Tibial artery (tissue), 4 donors: Measurements from ENCODE around the gene ACTRT2.

Experiments used
- DNase-seq, 2 donors: peaks; one replicate each; pipeline ENCODE4 v3.0.0-alpha.2; 2019
- H3K27ac ChIP-seq, 2 donors: fragments of 200-600 bp; sonication (generic) in 1 of 2; 1 replicate in 1 of 2; 2 replicates in 1 of 2; pipeline ENCODE4 v1.5.1; 2018 to 2019; ENCODE audit warnings: mild to moderate bottlenecking in 1 of 2
- H3K27me3 ChIP-seq, 2 donors: fragments of 200-600 bp; sonication (generic) in 1 of 2; one replicate each; pipeline versions ENCODE4 v1.5.1 to v1.6.0; 2016 to 2019
- H3K36me3 ChIP-seq, 3 donors: fragments of 200-600 bp; sonication (generic) in 2 of 3; one replicate each; pipeline ENCODE4 v1.5.1; 2016 to 2019; ENCODE audit warnings: mild to moderate bottlenecking in 2 of 3
- H3K4me1 ChIP-seq, 4 donors: fragments of 200-600 bp; sonication (generic) in 2 of 4; 1 replicate in 3 of 4; 2 replicates in 1 of 4; pipeline ENCODE4 v1.5.1; 2016 to 2019
- H3K4me3 ChIP-seq, 2 donors: fragments of 200-600 bp; sonication (generic) in 1 of 2; 1 replicate in 1 of 2; 2 replicates in 1 of 2; pipeline ENCODE4 v1.5.1; 2018 to 2019; ENCODE audit warnings: mild to moderate bottlenecking in 2 of 2
- H3K9me3 ChIP-seq, 3 donors: fragments of 200-600 bp; sonication (generic) in 1 of 3; one replicate each; pipeline ENCODE4 v1.5.1; 2016 to 2019
- intact Hi-C: fragments of 100-400 bp; cut with DNase I; formaldehyde crosslinking; loops from one replicate; pipeline ENCODE4 v1.15.0; 2023; ENCODE audit warnings: low total_unique reads
- TF ChIP-seq, protein P1 (sequence below), 2 experiments: fragments of 200-600 bp in 1 of 2; fragments of 450-650 bp in 1 of 2; IDR thresholded peaks; one replicate each; pipeline ENCODE4 v1.5.1; 2017 to 2019; ENCODE audit warnings: antibody characterized with exemption in 2 of 2, mild to moderate bottlenecking in 1 of 2, moderate library complexity in 1 of 2

The ACTRT2 gene

DNA sequence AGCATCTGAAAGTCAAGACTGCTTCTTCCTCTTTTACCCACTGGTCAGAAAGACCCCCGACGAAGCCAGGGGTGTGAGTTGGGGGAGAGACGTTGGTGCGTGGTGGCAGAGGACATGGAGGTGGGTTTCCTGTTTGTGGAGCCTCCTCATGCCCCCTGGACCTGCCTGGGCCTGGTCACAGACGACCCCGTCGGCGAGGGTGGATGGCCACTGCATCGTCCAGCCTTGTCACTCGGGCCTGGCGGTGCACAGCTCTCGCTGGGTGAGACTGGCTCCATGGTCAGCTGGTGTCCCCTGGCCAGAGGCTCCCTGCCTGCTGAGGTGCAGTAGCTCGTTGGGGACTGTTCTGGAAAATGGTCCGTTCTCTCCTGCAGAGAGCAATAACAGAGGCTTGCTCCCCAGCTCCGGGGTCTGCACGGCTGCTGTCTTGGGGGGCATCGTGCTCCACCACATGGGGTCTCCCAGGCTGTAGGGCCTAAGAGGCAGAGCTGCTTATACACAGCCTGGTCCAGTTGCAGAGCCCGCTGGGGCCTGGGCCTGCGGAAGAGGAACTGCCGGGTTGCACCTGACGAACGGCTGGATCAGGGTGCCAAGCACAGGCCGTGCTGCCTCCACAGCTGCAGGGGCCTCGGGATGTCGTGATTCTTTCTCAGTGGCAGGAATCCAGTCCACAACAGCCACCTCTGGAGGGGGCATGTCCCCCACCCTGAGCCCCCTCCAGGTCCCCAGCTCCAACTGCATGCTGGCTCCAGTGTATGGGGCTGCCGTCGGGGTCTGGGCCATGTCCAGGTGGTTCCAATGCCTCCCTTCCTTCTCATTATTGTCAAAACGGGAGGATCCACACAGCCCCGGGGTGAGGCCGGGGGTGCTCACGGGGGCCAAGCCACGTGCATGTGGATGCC is 18.0 kb upstream of the ACTRT2 start:
- intact Hi-C loops = no loop called here
- H3K27me3 ChIP-seq = no peaks in the 10 kb centered on the region

DNA sequence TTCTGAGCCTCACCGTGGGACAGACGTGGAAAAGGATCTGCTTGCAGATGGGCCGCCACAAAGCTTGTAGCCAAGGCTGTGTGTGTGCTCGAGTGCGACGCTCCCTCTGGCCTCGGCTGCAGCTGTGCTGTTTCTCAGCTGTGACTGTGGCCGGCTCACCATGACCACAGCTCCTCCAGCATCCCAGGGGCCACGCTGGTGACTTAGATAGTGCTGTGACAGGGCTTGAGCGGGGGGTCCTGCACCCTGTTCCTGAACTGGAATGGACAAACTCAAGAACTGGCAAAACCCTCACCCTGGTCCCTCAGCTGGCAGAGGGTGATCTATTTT is 17.4 kb upstream of the ACTRT2 start:
- Histone ChIP-seq H3K4me3 (no peak overlapping the region), H3K4me1 (peaks cover 0 to 38% (median 28%) of the 10 kb centered on the region in 4 donors), H3K27me3 (no peaks in the 10 kb centered on the region), H3K36me3 (no peaks in the 10 kb centered on the region), H3K9me3 (peaks cover 0 to 8% (median 7%) of the 10 kb centered on the region in 3 donors), H3K27ac (no peak overlapping the region)
- intact Hi-C loops = no loop called here
- TF ChIP-seq, protein P1, sequence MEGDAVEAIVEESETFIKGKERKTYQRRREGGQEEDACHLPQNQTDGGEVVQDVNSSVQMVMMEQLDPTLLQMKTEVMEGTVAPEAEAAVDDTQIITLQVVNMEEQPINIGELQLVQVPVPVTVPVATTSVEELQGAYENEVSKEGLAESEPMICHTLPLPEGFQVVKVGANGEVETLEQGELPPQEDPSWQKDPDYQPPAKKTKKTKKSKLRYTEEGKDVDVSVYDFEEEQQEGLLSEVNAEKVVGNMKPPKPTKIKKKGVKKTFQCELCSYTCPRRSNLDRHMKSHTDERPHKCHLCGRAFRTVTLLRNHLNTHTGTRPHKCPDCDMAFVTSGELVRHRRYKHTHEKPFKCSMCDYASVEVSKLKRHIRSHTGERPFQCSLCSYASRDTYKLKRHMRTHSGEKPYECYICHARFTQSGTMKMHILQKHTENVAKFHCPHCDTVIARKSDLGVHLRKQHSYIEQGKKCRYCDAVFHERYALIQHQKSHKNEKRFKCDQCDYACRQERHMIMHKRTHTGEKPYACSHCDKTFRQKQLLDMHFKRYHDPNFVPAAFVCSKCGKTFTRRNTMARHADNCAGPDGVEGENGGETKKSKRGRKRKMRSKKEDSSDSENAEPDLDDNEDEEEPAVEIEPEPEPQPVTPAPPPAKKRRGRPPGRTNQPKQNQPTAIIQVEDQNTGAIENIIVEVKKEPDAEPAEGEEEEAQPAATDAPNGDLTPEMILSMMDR (IDR thresholded peaks at IDR 0.05) = no peak
- DNase-seq = peak; percentile 15 to 54

More for the DNA sequence above, 18.0 kb upstream of the ACTRT2 start:
- peak; percentile 5 to 55 for DNase-seq
- Histone ChIP-seq H3K9me3 (peaks cover 0 to 7% (median 6%) of the 10 kb centered on the region in 3 donors), H3K4me3 (no peak overlapping the region), H3K27ac (no peak overlapping the region), H3K36me3 (no peaks in the 10 kb centered on the region), H3K4me1 (peaks cover 0 to 44% (median 34%) of the 10 kb centered on the region in 4 donors)
- TF ChIP-seq, protein P1 (IDR thresholded peaks at IDR 0.05) = no peak

DNA sequence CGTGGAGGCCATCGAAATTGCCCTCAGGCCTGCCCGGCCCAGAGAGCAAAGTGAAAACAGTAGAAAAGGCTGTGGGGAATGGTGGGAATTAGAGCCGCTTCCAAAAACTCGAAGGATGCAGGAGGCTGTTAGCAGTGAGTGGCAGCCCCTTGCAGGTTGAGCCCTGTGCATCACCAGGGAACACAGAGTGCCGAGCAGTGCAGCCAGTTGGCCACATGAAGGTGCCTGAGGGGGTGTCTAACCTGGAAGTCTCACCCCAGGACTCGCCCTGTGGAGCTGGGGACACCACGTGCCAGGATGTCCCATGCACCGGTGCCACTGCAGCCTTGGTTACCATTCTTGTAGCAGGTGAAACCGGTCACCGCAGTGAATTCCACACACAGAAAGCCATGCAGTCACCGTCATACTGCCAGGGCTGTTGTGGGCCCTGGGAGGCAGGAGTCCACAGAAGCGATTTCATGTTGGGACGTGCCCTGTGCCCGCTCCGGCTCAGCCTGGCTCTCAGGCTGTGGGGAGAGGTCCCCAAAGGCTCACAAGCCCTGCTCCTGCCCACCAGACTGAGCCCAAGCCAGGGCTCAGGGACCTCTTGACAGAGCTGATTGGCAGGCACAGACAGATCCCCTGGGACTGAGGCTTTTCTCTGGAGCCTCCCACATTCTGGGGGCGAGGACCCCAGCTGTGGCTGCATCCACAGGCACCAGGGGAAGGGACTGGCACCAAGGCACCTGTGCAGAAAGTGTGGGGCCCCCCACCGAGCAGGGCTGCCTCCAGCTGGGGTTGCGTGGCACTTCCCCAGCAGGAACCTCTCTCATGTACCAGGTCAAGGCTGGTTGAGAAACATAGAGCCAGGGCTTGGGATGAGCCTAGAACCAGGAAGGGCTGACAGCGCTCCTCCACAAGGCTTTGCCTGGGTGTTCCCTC is 16.7 kb upstream of the ACTRT2 start:
- H3K4me1 ChIP-seq = peaks cover 0 to 31% (median 23%) of the 10 kb centered on the region in 4 donors
- no peaks in the 10 kb centered on the region for H3K36me3 ChIP-seq
- H3K4me3 ChIP-seq = no peak overlapping the region
- H3K27ac ChIP-seq = peak overlapping the region in 1 of 2 donors; percentile 59
- peaks cover 0 to 12% (median 7%) of the 10 kb centered on the region in 3 donors for H3K9me3 ChIP-seq
- DNase-seq = peak; percentile 16 to 62
- intact Hi-C loops = no loop called here
- TF ChIP-seq, protein P1 (IDR thresholded peaks at IDR 0.05) = no peak
- H3K27me3 ChIP-seq = no peaks in the 10 kb centered on the region

DNA sequence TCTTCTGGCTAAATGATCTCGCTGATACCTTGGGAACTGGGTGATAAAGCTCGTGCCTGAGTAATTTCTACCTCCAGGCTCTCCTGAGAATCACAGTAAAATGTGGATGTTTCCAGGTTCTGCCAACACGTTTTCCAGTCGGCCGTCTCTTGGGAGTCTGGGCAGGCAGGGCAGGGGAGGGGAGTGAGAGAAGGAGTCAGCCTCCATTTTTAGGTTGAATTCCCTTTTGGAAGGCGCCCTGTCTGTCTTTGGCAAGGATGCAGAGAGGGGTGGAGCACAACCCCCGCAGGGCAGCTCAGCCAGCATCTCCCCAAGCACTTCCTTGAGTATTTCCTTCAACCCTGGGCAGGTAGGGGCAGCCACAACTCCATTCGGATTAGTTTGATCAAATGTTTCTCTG is 15.5 kb upstream of the ACTRT2 start:
- TF ChIP-seq, protein P1 (IDR thresholded peaks at IDR 0.05) = no peak
- no peak overlapping the region for H3K4me3 ChIP-seq
- peak; percentile 19 to 82 for DNase-seq
- intact Hi-C loops = no loop called here
- H3K36me3 ChIP-seq = no peaks in the 10 kb centered on the region
- H3K9me3 ChIP-seq = peaks cover 0 to 12% (median 7%) of the 10 kb centered on the region in 3 donors
- no peaks in the 10 kb centered on the region for H3K27me3 ChIP-seq
- peaks cover 0 to 22% (median 20%) of the 10 kb centered on the region in 4 donors for H3K4me1 ChIP-seq
- peak overlapping the region; percentile 41 to 59 for H3K27ac ChIP-seq

DNA sequence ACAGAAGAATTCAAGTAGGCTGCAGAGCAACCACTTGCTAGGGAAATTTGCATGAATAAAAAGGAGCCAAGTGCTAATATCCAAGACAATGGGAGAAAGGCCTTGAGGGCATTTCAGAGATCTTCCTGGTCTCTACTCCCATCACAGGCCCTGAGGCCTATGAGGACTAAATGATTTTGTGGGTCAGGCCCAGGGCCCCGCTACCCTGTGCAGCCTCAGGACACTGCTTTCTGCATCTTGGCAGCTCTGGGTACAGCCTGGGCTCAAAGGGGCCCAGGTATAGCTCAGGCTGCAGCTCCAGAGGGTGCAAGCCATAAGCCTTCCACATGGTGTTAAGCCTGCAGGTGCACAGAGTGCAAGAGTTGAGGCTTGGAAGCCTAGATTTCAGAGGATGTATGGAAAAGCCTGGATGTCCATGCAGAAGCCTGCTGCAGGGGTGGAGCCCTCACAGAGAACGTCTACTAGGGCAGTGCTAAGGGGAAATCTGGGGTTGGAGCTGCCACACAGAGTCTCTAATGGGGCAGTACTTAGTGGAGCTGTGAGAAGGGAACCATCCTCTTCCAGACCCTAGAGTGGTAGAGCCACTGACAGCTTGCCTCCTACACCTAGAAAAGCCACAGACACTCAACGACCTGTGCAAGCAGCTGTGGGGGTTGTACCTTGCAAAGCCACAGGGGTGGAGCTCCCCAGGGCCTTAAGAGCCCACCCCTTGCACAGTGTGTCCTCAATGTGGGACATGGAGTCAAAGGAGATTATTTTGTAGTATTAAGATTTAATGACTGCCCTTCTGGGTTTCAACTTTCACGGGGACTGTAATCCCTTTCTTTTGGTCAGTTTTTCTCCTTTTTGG is 13.7 kb upstream of the ACTRT2 start:
- TF ChIP-seq, protein P1 (IDR thresholded peaks at IDR 0.05) = no peak
- H3K4me1 ChIP-seq = peaks cover 0 to 32% (median 27%) of the 10 kb centered on the region in 4 donors
- no peaks in the 10 kb centered on the region for H3K36me3 ChIP-seq
- H3K27ac ChIP-seq = no peak overlapping the region
- peaks cover 0 to 12% (median 7%) of the 10 kb centered on the region in 3 donors for H3K9me3 ChIP-seq
- no peak overlapping the region for H3K4me3 ChIP-seq
- no peaks in the 10 kb centered on the region for H3K27me3 ChIP-seq
- peak; percentile 0 to 39 for DNase-seq
- intact Hi-C loops = no loop called here
